HCT116 (cell line): ENCODE results near the gene TBCC. TPM values are rescaled to one million over a fixed set of nuclear protein-coding genes. Genes with fewer than 3 reads are reported as not detected.

Experiments used
- ATAC-seq: fragments of 200-7000 bp; cut with Tn5 transposase; 2 replicates; pipeline ENCODE4 v1.9.1; 2020; ENCODE audit warnings: mild to moderate bottlenecking, moderate library complexity
- BruUV-seq: library from RNA; stranded (reverse); fragments of 400-500 nt; replicated peaks from 2 replicates; lab custom pipeline; 2021; lab: Mats Ljungman, UMichigan
- CTCF ChIA-PET: fragments of 300-600 bp; sonication (Branson Sonifier 250); formaldehyde crosslinking; loops from one replicate; lab custom pipeline; 2021; ENCODE audit warnings: antibody characterized with exemption; lab: Charles Lee
- POLR2A ChIA-PET: fragments of 300-600, 350-600 bp; sonication (Branson Sonifier 250); formaldehyde crosslinking; loops from one replicate; lab custom pipeline; 2021; ENCODE audit warnings: antibody characterized with exemption; lab: Charles Lee
- RAD21 ChIA-PET, 2 experiments: fragments of 300-600 bp; sonication (Branson Sonifier 250); formaldehyde crosslinking; loops; one replicate each; lab custom pipeline; 2023; ENCODE audit warnings: low total read pairs in 2 of 2; ENCODE audit not compliant: uncharacterized antibody in 2 of 2, unreplicated experiment in 2 of 2, low non-redundant PET in 1 of 2; lab: Charles Lee
- DNase-seq: peaks from one replicate; pipeline ENCODE4 v3.0.0-alpha.2; 2010; ENCODE audit warnings: low read depth, low spot score
- H2AFZ ChIP-seq: fragments of 200-600 bp; shearing (Covaris generic), sonication (generic); 2 replicates; pipeline ENCODE4 v1.6.1; 2017; ENCODE audit warnings: low read depth, mixed run types, mixed read lengths, antibody characterized with exemption, low read length; ENCODE audit not compliant: poor library complexity, severe bottlenecking
- H3K27ac ChIP-seq: 2 replicates; pipeline ENCODE4 v1.5.1; 2012; ENCODE audit warnings: low read depth, low read length
- H3K27me3 ChIP-seq: fragments of 200-600 bp; sonication (generic); 2 replicates; pipeline ENCODE4 v1.6.1; 2016; ENCODE audit warnings: mixed run types, low read length, mixed read lengths; ENCODE audit not compliant: insufficient read depth
- H3K36me3 ChIP-seq, 2 experiments: fragments of 200-500 bp in 1 of 2; fragments of 200-600 bp in 1 of 2; sonication (Bioruptor generic) in 1 of 2; sonication (generic) in 1 of 2; 2 replicates each; pipeline versions ENCODE4 v1.5.1 to v1.6.1; 2014 to 2016; ENCODE audit warnings: low read length in 2 of 2, inconsistent platforms in 1 of 2, mixed read lengths in 1 of 2, mixed run types in 1 of 2; ENCODE audit not compliant: insufficient read depth in 2 of 2, control insufficient read depth in 1 of 2
- H3K4me1 ChIP-seq, 2 experiments: fragments of 200-600 bp in 1 of 2; sonication (generic) in 1 of 2; 2 replicates each; pipeline versions ENCODE4 v1.5.1 to v1.6.1; 2012 to 2017; ENCODE audit warnings: low read length in 2 of 2, inconsistent platforms in 1 of 2, mild to moderate bottlenecking in 1 of 2, mixed read lengths in 1 of 2, mixed run types in 1 of 2, moderate library complexity in 1 of 2; ENCODE audit not compliant: insufficient read depth in 2 of 2, control insufficient read depth in 1 of 2
- H3K4me2 ChIP-seq: fragments of 200-600 bp; sonication (generic); 2 replicates; pipeline ENCODE4 v1.6.1; 2017; ENCODE audit warnings: mixed run types, low read length, mixed read lengths
- H3K4me3 ChIP-seq, 2 experiments: fragments of 200-600 bp in 1 of 2; sonication (generic) in 1 of 2; replicated peaks in 1 of 2; 2 replicates each; pipeline ENCODE4 v1.5.1; 2011 to 2016; ENCODE audit warnings: low read length in 2 of 2, control low read depth in 1 of 2, low read depth in 1 of 2, mild to moderate bottlenecking in 1 of 2, mixed read lengths in 1 of 2, mixed run types in 1 of 2
- H3K79me2 ChIP-seq: fragments of 200-600 bp; sonication (generic); 2 replicates; pipeline ENCODE4 v1.6.1; 2017; ENCODE audit warnings: mild to moderate bottlenecking, mixed run types, low read length, moderate library complexity, mixed read lengths; ENCODE audit not compliant: insufficient read depth
- H3K9ac ChIP-seq: fragments of 200-600 bp; sonication (generic); 2 replicates; pipeline ENCODE4 v1.6.1; 2016; ENCODE audit warnings: low read length, mixed read lengths
- H3K9me2 ChIP-seq: fragments of 200-600 bp; sonication (generic), shearing (Covaris generic); 2 replicates; pipeline ENCODE4 v1.6.1; 2017; ENCODE audit warnings: mixed run types, mild to moderate bottlenecking, moderate library complexity; ENCODE audit not compliant: insufficient read depth
- H3K9me3 ChIP-seq, 2 experiments: fragments of 200-500 bp in 1 of 2; fragments of 200-600 bp in 1 of 2; sonication (Bioruptor generic) in 1 of 2; sonication (generic) in 1 of 2; 2 replicates each; pipeline ENCODE4 v1.6.1; 2014 to 2017; ENCODE audit warnings: low read length in 2 of 2, mixed read lengths in 2 of 2, inconsistent platforms in 1 of 2, low read depth in 1 of 2, mild to moderate bottlenecking in 1 of 2, mixed run types in 1 of 2, moderate library complexity in 1 of 2; ENCODE audit not compliant: control insufficient read depth in 1 of 2, insufficient read depth in 1 of 2
- H4K20me1 ChIP-seq: fragments of 200-600 bp; sonication (generic), shearing (Covaris generic); 2 replicates; pipeline ENCODE4 v1.6.1; 2017; ENCODE audit warnings: mixed run types, mild to moderate bottlenecking, moderate library complexity; ENCODE audit not compliant: insufficient read depth
- CEBPB ChIP-seq: IDR thresholded peaks from 2 replicates; pipeline ENCODE4 v1.6.1; 2012; ENCODE audit warnings: low read depth
- CTCF ChIP-seq, 3 experiments: fragments of 200-600 bp in 1 of 3; sonication (generic) in 1 of 3; IDR thresholded peaks in 2 of 3; conservative IDR thresholded peaks in 1 of 3; 2 replicates each; pipeline ENCODE4 v1.5.1; 2012 to 2017; ENCODE audit warnings: low read depth in 2 of 3, low read length in 2 of 3, antibody characterized with exemption in 1 of 3, borderline replicate concordance in 1 of 3, control low read depth in 1 of 3, mild to moderate bottlenecking in 1 of 3, mixed read lengths in 1 of 3, mixed run types in 1 of 3, moderate library complexity in 1 of 3; ENCODE audit not compliant: insufficient read depth in 1 of 3
- FOSL1 ChIP-seq: IDR thresholded peaks from 2 replicates; pipeline ENCODE4 v1.6.1; 2012; ENCODE audit warnings: low read depth
- POLR2A ChIP-seq: IDR thresholded peaks from 2 replicates; pipeline ENCODE4 v1.7.0; 2011; ENCODE audit warnings: borderline replicate concordance; ENCODE audit not compliant: insufficient read depth, insufficient read length; ENCODE audit errors: extremely low read depth
- RAD21 ChIP-seq: IDR thresholded peaks from 2 replicates; pipeline ENCODE4 v1.6.1; 2012; ENCODE audit warnings: low read depth, mild to moderate bottlenecking
- SP1 ChIP-seq: IDR thresholded peaks from 2 replicates; pipeline ENCODE4 v1.6.1; 2012; ENCODE audit warnings: low read depth
- SRF ChIP-seq: IDR thresholded peaks from 2 replicates; pipeline ENCODE4 v1.6.1; 2012; ENCODE audit warnings: low read depth
- TCF7L2 ChIP-seq: IDR thresholded peaks from 2 replicates; pipeline ENCODE4 v1.7.0; 2011; ENCODE audit warnings: borderline replicate concordance, inconsistent platforms; ENCODE audit not compliant: insufficient read depth, insufficient read length; ENCODE audit errors: extremely low read depth
- YY1 ChIP-seq: IDR thresholded peaks from 2 replicates; pipeline ENCODE4 v1.6.1; 2011; ENCODE audit warnings: low read length, low read depth, moderate library complexity, mild to moderate bottlenecking; ENCODE audit not compliant: insufficient replicate concordance; ENCODE audit errors: extremely low read depth
- intact Hi-C: fragments of 100-400 bp; cut with micrococcal nuclease; formaldehyde crosslinking; loops from 2 replicates; pipeline ENCODE4 v1.10.0; 2022
- total RNA-seq: library from RNA; stranded (reverse); gene quantifications from one replicate; pipeline ENCODE4 v1.2.1, GENCODE V29; 2021; ENCODE audit not compliant: unreplicated experiment

TBCC gene
- total RNA-seq, 1 experiment from 2014 or later: 17.1 TPM

- POLR2A ChIA-PET: interaction anchor here (0.7 to 1.3 kb wide), 2 partner anchors 55 to 153 kb away, joined by 3 to 6 read pairs; partner anchors contain the start of genes BICRAL and RPL7L1
- no peak overlapping the region for H3K4me3 ChIP-seq
- H3K4me2 ChIP-seq: peak overlapping the region; percentile 40
- H4K20me1 ChIP-seq: no peaks in the 10 kb centered on the region
- H2AFZ ChIP-seq: peak overlapping the region; percentile 96
- no peaks in the 10 kb centered on the region for H3K79me2 ChIP-seq
- peaks cover 4 to 9% of the 10 kb centered on the region in 2 experiments; a peak in 3 of 4 replicates for H3K4me1 ChIP-seq
- BruUV-seq: no TSS peak
- H3K9me3 ChIP-seq: no peaks in the 10 kb centered on the region
- ATAC-seq: peak; percentile 93
- no peak overlapping the region for H3K27ac ChIP-seq
- peak; percentile 75 for DNase-seq
- H3K27me3 ChIP-seq: no peaks in the 10 kb centered on the region
- no peak for TF ChIP-seq SRF
- peak; percentile 98 for TF ChIP-seq RAD21
- peak; percentile 87 to 94 (median 90) for TF ChIP-seq CTCF (IDR thresholded peaks at IDR 0.05 in 2 of 3, conservative IDR thresholded peaks at IDR 0.05 in 1 of 3; ENCODE audit: borderline replicate concordance in 1 of 3, insufficient read depth in 1 of 3, low read depth in 2 of 3, low read length in 2 of 3)
- no peak for TF ChIP-seq FOSL1
- TF ChIP-seq TCF7L2: no peak
- no peak for TF ChIP-seq POLR2A
- TF ChIP-seq YY1: peak; percentile 10
- TF ChIP-seq CEBPB: no peak
- no peak for TF ChIP-seq SP1
- H3K36me3 ChIP-seq: no peaks in the 10 kb centered on the region
- CTCF ChIA-PET: interaction anchor here (0.8 to 3.8 kb wide), 10 partner anchors 8 to 216 kb away, joined by 3 to 38 read pairs (median 3); partner anchors contain the start of genes TBCC and UBR2
- no peak overlapping the region for H3K9ac ChIP-seq
- H3K9me2 ChIP-seq: no peaks in the 10 kb centered on the region
- RAD21 ChIA-PET: interaction anchor here (0.9 to 1.6 kb wide), 4 partner anchors 19 to 65 kb away, joined by 3 to 4 read pairs (median 4); partner anchors contain the start of gene TBCC (in 1 of the 2)
- intact Hi-C loops: loop anchor here (1.0 to 10.0 kb wide), 4 partner anchors 65 to 652 kb away; partner anchors contain the start of gene RPL7L1
These were observed 19.3 kb downstream of the TBCC start for GRCh38 chr6:42726485-42727086.
